ENCODE data around the gene SNTN.

DNA sequence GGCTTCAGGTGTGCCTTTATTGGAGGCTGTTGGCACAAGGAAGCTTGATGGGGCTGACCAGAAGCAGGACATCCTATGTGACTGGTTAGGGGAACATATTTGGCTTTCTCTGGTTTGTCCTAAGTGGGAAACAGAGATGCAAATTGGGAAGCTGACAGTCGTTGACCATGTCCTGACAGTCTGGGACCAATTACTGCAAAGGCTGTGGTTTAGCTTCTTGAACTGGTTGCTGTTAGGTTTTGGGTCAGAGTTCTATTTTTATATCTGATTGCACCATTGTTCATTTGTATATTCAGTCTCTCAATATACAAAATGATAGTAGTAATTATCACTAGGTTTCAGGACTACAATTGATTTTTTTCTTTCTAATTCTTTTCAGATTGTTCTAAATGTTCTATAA lies 36.8 kb downstream of the SNTN start:
- TF ChIP-seq, protein P1, sequence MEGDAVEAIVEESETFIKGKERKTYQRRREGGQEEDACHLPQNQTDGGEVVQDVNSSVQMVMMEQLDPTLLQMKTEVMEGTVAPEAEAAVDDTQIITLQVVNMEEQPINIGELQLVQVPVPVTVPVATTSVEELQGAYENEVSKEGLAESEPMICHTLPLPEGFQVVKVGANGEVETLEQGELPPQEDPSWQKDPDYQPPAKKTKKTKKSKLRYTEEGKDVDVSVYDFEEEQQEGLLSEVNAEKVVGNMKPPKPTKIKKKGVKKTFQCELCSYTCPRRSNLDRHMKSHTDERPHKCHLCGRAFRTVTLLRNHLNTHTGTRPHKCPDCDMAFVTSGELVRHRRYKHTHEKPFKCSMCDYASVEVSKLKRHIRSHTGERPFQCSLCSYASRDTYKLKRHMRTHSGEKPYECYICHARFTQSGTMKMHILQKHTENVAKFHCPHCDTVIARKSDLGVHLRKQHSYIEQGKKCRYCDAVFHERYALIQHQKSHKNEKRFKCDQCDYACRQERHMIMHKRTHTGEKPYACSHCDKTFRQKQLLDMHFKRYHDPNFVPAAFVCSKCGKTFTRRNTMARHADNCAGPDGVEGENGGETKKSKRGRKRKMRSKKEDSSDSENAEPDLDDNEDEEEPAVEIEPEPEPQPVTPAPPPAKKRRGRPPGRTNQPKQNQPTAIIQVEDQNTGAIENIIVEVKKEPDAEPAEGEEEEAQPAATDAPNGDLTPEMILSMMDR (IDR thresholded peaks at IDR 0.05; ENCODE audit: insufficient read depth, low read length, poor library complexity, severe bottlenecking) = no peak
- no peak for TF ChIP-seq EZH2phosphoT487 (conservative IDR thresholded peaks at IDR 0.05; ENCODE audit: low read length)
